B cell (primary cell): ENCODE results near the gene EZH2. TPM values are rescaled to one million over a fixed set of nuclear protein-coding genes. Genes with fewer than 3 reads are reported as not detected.

Experiments used
- ATAC-seq: fragments of 200-7000 bp; cut with Tn5 transposase; one replicate; pipeline ENCODE4 v1.10.0; 2021; ENCODE audit warnings: low read depth, mild to moderate bottlenecking, moderate number of reproducible peaks, moderate library complexity
- CTCF ChIA-PET: fragments of 350-600 bp; sonication (Branson Sonifier 250); formaldehyde crosslinking; loops from one replicate; lab custom pipeline; 2021; ENCODE audit warnings: antibody characterized with exemption, inconsistent platforms; lab: Charles Lee
- POLR2A ChIA-PET: fragments of 350-600 bp; sonication (Branson Sonifier 250); formaldehyde crosslinking; loops from one replicate; lab custom pipeline; 2021; ENCODE audit warnings: antibody characterized with exemption; lab: Charles Lee
- DNase-seq: peaks from one replicate; pipeline ENCODE4 v3.0.0; 2013
- H2AFZ ChIP-seq: 2 replicates; pipeline ENCODE4 v1.6.1; 2012; ENCODE audit warnings: mild to moderate bottlenecking, low read depth, low read length; ENCODE audit not compliant: insufficient read depth, poor library complexity, severe bottlenecking
- H3K27ac ChIP-seq, 2 donors: 1 replicate in 1 of 2; 2 replicates in 1 of 2; pipeline ENCODE4 v1.5.1; 2012 to 2013; ENCODE audit warnings: low read length in 2 of 2, mild to moderate bottlenecking in 2 of 2, moderate library complexity in 1 of 2
- H3K27me3 ChIP-seq, 4 experiments: fragments of 200-600 bp in 1 of 4; sonication (generic) in 1 of 4; replicated peaks in 1 of 4; 1 replicate in 2 of 4; 2 replicates in 2 of 4; pipeline versions ENCODE4 v1.6.1 to v1.7.0; 2013 to 2016; ENCODE audit warnings: low read length in 3 of 4, mild to moderate bottlenecking in 2 of 4, mixed read lengths in 1 of 4, moderate library complexity in 1 of 4; ENCODE audit not compliant: insufficient read depth in 4 of 4, control insufficient read depth in 3 of 4; ENCODE audit errors: control extremely low read depth in 1 of 4
- H3K36me3 ChIP-seq, 2 experiments: replicated peaks in 1 of 2; 1 replicate in 1 of 2; 2 replicates in 1 of 2; pipeline versions ENCODE4 v1.6.1 to v1.7.1; 2013; ENCODE audit warnings: low read length in 1 of 2; ENCODE audit not compliant: insufficient read depth in 2 of 2, control insufficient read depth in 1 of 2; ENCODE audit errors: control extremely low read depth in 1 of 2, extremely low read depth in 1 of 2
- H3K4me1 ChIP-seq, 2 donors: fragments of 200-600 bp in 1 of 2; sonication (generic) in 1 of 2; 1 replicate in 1 of 2; 2 replicates in 1 of 2; pipeline versions ENCODE4 v1.5.1 to v1.6.1; 2013 to 2017; ENCODE audit warnings: low read length in 2 of 2; ENCODE audit not compliant: control insufficient read depth in 2 of 2, insufficient read depth in 2 of 2
- H3K4me2 ChIP-seq: replicated peaks from 2 replicates; pipeline ENCODE3; 2012; ENCODE audit warnings: mild to moderate bottlenecking, low read depth, low read length; ENCODE audit not compliant: poor library complexity, severe bottlenecking
- H3K4me3 ChIP-seq, 5 experiments: fragments of 200-600 bp in 1 of 5; sonication (generic) in 1 of 5; 1 replicate in 3 of 5; 2 replicates in 2 of 5; pipeline versions ENCODE4 v1.5.1 to v1.7.0; 2011 to 2016; ENCODE audit warnings: low read length in 4 of 5, mild to moderate bottlenecking in 4 of 5, low read depth in 2 of 5, control low read depth in 1 of 5, moderate library complexity in 1 of 5; ENCODE audit not compliant: insufficient read depth in 1 of 5; ENCODE audit errors: control extremely low read depth in 1 of 5, extremely low read depth in 1 of 5
- H3K79me2 ChIP-seq: fragments of 200-600 bp; sonication (generic); one replicate; pipeline ENCODE4 v1.6.0; 2016; ENCODE audit warnings: low read length; ENCODE audit not compliant: control insufficient read depth, insufficient read depth
- H3K9ac ChIP-seq: fragments of 200-600 bp; sonication (generic); 2 replicates; pipeline ENCODE4 v1.6.1; 2017; ENCODE audit warnings: mild to moderate bottlenecking, low read length, moderate library complexity
- H3K9me3 ChIP-seq, 3 donors: one replicate each; pipeline versions ENCODE4 v1.6.1 to v1.7.1; 2013; ENCODE audit warnings: low read length in 2 of 3; ENCODE audit not compliant: control insufficient read depth in 2 of 3, insufficient read depth in 1 of 3; ENCODE audit errors: control extremely low read depth in 1 of 3
- H4K20me1 ChIP-seq: 2 replicates; pipeline ENCODE4 v1.6.0; 2012; ENCODE audit warnings: mild to moderate bottlenecking, low read length; ENCODE audit not compliant: insufficient read depth, control insufficient read depth, poor library complexity, severe bottlenecking
- H3K27ac Mint-ChIP-seq: one replicate; pipeline ENCODE4 v1.8.0; 2021; ENCODE audit warnings: mixed read lengths
- H3K27me3 Mint-ChIP-seq: one replicate; pipeline ENCODE4 v1.8.0; 2021; ENCODE audit warnings: mixed read lengths
- H3K4me1 Mint-ChIP-seq: one replicate; pipeline ENCODE4 v1.8.0; 2021; ENCODE audit warnings: mixed read lengths
- H3K4me3 Mint-ChIP-seq: one replicate; pipeline ENCODE4 v1.8.0; 2021; ENCODE audit warnings: mixed read lengths
- H3K9me3 Mint-ChIP-seq: one replicate; pipeline ENCODE4 v1.8.0; 2022; ENCODE audit warnings: mixed read lengths; ENCODE audit not compliant: insufficient read depth
- EZH2 ChIP-seq: IDR thresholded peaks from 2 replicates; pipeline ENCODE4 v1.6.1; 2012; ENCODE audit warnings: borderline replicate concordance, low read depth, mild to moderate bottlenecking, moderate library complexity, low read length; ENCODE audit not compliant: insufficient read depth, poor library complexity, severe bottlenecking
- WGBS: methylation state at CpG from one replicate; pipeline ENCODE4 v1.1.5; 2013; ENCODE audit warnings: missing lambda C conversion rate; ENCODE audit not compliant: insufficient coverage; 5-methylcytosine and 5-hydroxymethylcytosine counted together
- intact Hi-C: fragments of 100-400 bp; cut with micrococcal nuclease; formaldehyde crosslinking; loops from one replicate; pipeline ENCODE4 v1.10.0; 2022
- polyA plus RNA-seq: library from polyadenylated mRNA; depleted of rRNA; stranded (reverse); fragments of >200 nt; gene quantifications from 2 replicates; pipeline ENCODE4 v1.2.3, GENCODE V29; 2012
- total RNA-seq, 2 donors: library from RNA; stranded (reverse); fragments of 120-200 nt in 1 of 2; gene quantifications; 1 replicate in 1 of 2; 2 replicates in 1 of 2; pipeline versions ENCODE4 v1.2.3 to v1.2.4, GENCODE V29; 2013 to 2022
- TF ChIP-seq, protein P1 (sequence below): fragments of 200-600 bp; IDR thresholded peaks from one replicate; pipeline ENCODE4 v1.8.0; 2022; ENCODE audit warnings: antibody characterized with exemption, mild to moderate bottlenecking

The EZH2 gene
- total and polyA plus RNA-seq, 2 donors (not counting 1 experiment from before 2014, with no cell fraction given), result 5.1 to 10.3 TPM

DNA sequence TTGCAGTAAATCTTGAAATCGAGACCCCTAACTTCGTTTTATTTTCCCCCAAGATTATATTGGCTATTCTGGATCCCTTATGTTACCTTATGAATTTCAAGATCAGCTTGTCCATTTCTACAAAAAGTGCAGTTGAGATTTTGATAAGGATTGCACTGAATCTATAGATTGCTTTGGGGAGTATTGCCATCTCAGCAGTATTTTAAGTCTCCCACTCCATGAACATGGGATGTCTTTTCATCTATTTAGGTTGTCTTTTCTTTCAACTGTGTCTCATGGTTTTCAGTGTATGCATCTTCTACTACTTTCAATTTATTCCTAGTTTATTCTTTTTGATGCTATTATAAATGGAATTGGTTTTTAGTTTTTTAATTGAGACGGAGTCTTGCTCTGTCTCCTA lies 89.6 kb downstream of the EZH2 start:
- intact Hi-C loops, result loop anchor here (10.0 kb wide), 1 partner anchor 50 kb away; no protein-coding TSS in a partner anchor
- Histone ChIP-seq H4K20me1 (no peaks in the 10 kb centered on the region), H3K27me3 (no peaks in the 10 kb centered on the region), H3K4me1 (no peaks in the 10 kb centered on the region), H3K79me2 (no peaks in the 10 kb centered on the region), H3K4me2 (no peak overlapping the region), H3K9me3 (no peaks in the 10 kb centered on the region), H2AFZ (no peak overlapping the region), H3K36me3 (peaks cover 7 to 84% of the 10 kb centered on the region in 2 experiments), H3K4me3 (no peak overlapping the region), H3K9ac (no peak overlapping the region), H3K27ac (no peak overlapping the region)
- Mint-ChIP-seq H3K9me3 (no peaks in the 10 kb centered on the region), H3K27ac (no peak overlapping the region), H3K4me3 (no peak overlapping the region), H3K4me1 (no peaks in the 10 kb centered on the region), H3K27me3 (no peaks in the 10 kb centered on the region)
- ATAC-seq (no peak), DNase-seq (no peak)
- CTCF ChIA-PET, result no interaction called here
- TF ChIP-seq, protein P1, sequence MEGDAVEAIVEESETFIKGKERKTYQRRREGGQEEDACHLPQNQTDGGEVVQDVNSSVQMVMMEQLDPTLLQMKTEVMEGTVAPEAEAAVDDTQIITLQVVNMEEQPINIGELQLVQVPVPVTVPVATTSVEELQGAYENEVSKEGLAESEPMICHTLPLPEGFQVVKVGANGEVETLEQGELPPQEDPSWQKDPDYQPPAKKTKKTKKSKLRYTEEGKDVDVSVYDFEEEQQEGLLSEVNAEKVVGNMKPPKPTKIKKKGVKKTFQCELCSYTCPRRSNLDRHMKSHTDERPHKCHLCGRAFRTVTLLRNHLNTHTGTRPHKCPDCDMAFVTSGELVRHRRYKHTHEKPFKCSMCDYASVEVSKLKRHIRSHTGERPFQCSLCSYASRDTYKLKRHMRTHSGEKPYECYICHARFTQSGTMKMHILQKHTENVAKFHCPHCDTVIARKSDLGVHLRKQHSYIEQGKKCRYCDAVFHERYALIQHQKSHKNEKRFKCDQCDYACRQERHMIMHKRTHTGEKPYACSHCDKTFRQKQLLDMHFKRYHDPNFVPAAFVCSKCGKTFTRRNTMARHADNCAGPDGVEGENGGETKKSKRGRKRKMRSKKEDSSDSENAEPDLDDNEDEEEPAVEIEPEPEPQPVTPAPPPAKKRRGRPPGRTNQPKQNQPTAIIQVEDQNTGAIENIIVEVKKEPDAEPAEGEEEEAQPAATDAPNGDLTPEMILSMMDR, result no peak
- no peak for TF ChIP-seq EZH2
- WGBS, result no CpG with 5 or more reads among the region's 3 CpGs
- POLR2A ChIA-PET, result no interaction called here

DNA sequence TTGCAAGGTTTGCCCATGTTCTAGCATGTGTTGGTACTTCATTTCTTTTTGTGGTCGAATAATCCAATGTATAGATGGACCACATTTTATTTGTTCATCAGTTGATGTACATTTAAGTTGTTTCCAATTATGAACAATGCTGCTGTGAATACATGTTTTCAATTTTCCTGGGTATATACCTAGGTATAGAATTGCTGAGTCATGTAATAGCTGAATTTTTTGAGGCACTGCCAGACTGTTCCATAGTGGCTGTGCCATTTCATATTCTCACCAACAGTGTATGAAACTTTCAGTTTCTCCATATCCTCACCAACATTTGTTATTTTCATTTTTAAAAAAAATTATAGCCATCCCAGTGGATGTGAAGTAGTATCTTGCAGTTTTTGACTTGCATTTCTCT lies 90.5 kb downstream of the EZH2 start:
- ChIA-PET POLR2A (no interaction called here), CTCF (no interaction called here)

More for the DNA sequence above, 90.5 kb downstream of the EZH2 start:
- Histone ChIP-seq H3K9me3 (no peaks in the 10 kb centered on the region), H3K4me3 (no peak overlapping the region), H3K9ac (no peak overlapping the region), H3K79me2 (no peaks in the 10 kb centered on the region), H4K20me1 (no peaks in the 10 kb centered on the region), H3K4me1 (no peaks in the 10 kb centered on the region), H2AFZ (no peak overlapping the region), H3K27me3 (no peaks in the 10 kb centered on the region), H3K27ac (no peak overlapping the region), H3K36me3 (peaks cover 0 to 84% of the 10 kb centered on the region in 2 experiments), H3K4me2 (no peak overlapping the region)
- H3K9me3 Mint-ChIP-seq, result no peaks in the 10 kb centered on the region
- intact Hi-C loops, result loop anchor here (10.0 kb wide), 1 partner anchor 49 kb away; no protein-coding TSS in a partner anchor
- no peak overlapping the region for H3K4me3 Mint-ChIP-seq
- H3K27me3 Mint-ChIP-seq, result no peaks in the 10 kb centered on the region
- TF ChIP-seq, protein P1, result no peak
- TF ChIP-seq EZH2, result no peak
- no peaks in the 10 kb centered on the region for H3K4me1 Mint-ChIP-seq
- no peak for ATAC-seq
- H3K27ac Mint-ChIP-seq, result no peak overlapping the region
- DNase-seq, result no peak
- WGBS, result no CpG with 5 or more reads among the region's 1 CpG
